Measurements from ENCODE around the gene FOXS1.
A peak's percentile ranks its signal among the peaks of the same experiment; 100 is the strongest.
"Not testable (repeated sequence)": the region's sequence is repeated elsewhere in the genome, so short reads cannot be mapped to it uniquely, and the experiment has no call there.

The FOXS1 gene

DNA sequence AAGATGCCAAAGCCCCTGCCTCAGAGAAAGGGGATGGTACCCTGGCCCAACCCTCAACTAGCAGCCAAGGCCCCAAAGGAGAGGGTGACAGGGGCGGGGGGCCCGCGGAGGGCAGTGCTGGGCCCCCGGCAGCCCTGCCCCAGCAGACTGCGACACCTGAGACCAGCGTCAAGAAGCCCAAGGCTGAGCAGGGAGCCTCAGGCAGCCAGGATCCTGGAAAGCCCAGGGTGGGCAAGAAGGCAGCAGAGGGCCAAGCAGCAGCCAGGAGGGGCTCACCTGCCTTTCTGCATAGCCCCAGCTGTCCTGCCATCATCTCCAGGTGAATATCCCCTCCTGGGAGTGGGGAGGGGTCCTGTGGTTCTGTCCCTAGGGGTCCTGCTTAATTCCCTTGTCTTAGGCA, 25.2 kb downstream of the FOXS1 start:
- no peak for DNase-seq

DNA sequence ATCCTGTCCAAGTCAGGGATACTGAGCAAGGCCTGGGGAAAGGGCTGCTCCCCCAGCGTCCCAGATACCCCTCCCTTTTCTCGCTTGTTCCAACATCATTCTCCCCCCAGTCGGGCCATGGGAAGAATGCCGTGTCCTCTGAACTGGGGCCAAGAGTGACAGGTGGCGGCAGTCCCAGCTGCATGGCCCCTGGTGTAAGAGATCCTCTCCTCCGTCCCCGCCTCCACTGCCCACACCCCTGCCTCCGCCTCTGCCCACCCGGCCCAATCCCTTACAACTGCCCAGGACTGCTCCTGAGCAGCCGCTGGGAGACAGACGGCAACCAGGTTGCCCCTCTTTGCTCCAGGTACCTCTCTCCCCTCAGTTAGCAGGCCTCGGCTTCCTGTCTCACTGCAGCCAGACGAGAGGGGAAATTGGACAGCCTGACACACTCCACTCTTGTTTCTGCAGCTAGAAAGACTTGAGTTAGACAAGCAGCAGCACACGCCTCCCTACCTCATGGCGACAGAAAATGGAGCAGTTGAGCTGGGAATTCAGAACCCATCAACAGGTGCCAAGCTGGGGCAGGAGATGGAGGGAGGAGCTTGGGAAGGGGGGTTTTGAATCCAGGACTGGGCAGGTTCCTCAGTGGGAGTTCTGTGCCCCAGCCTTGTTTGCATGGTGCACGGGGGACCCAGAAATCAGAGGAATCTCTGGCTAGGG, 26.2 kb downstream of the FOXS1 start, which contains the start of gene MYLK2:
Gene MYLK2, plus strand, starts transcription at position 274 of the 702 bp plus-strand sequence. Its CDS starts 225 bp downstream, at position 499.
- no peak for DNase-seq

GRCh38 chr20:31818376-31818908, 27.0 kb downstream of the FOXS1 start:
- no peak for DNase-seq

GRCh38 chr20:31817461-31817860, 27.9 kb downstream of the FOXS1 start:
- no peak for DNase-seq

- DNase-seq, result no peak
Observed at GRCh38 chr20:31816221-31816620, 29.2 kb downstream of the FOXS1 start.

DNA sequence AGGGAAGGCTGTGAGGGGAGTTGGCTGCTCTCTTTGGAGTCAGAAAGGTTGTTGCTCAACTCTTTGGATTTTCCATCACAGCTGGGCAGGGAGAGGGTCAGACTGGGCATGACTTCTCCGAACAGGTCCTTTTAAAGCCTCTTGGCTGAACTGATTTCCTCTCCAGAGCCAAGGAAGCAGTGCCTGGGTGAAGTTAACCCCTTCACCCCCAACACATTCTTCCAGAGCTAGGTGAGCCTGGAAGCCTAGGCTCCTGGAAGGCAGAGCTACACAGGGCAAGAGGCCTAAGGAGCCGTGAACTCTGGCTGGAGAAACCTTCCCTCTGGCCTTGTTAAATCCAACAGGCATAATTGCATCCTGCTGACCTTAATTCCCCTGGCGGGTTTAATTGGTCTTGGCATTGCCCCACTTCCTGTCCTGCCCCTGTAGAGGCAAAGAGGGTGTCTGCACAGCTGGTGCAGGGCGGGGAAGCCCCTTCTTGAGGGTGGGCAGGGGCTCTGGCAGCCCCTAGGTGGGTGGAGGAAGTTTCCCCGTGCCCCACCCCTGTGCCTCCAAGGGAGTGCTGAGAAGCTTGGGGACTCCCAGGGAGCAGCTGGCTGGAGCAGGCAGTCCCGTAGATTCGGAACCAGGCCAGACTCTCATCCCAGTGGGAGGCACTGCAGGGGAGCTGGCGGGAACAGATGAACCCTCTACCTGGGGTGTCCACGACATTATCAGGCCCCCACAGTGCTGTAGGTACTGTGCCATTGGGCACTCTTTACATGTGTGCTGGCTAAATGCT, 29.8 kb downstream of the FOXS1 start:
- peak in 2 of 14 donors; percentile 3 to 46 for DNase-seq

- DNase-seq, result not testable (repeated sequence)
Observed at GRCh38 chr20:31814142-31814541, 31.3 kb downstream of the FOXS1 start.

DNA sequence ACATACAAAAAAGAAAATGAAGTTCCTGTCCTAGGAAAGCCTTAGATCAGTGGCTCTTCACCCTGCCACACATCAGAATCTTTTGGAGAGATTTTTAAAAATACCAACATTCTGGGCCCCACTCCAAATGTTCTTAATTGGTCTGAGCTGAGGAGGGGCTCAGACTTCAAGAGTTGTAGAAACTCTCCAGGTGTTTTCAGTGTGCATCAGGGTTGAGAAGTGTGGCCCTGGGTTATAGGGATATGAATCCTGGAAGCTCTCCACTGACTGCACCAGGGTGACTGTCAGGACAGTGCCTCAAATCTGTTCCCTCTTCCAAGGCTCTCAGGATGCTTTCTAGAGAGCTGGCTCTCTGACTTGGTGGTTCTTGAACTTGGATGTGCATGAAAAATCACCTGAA, 31.8 kb downstream of the FOXS1 start:
- DNase-seq, result no peak

GRCh38 chr20:31811796-31812728, 33.3 kb downstream of the FOXS1 start:
- no peak for DNase-seq

DNA sequence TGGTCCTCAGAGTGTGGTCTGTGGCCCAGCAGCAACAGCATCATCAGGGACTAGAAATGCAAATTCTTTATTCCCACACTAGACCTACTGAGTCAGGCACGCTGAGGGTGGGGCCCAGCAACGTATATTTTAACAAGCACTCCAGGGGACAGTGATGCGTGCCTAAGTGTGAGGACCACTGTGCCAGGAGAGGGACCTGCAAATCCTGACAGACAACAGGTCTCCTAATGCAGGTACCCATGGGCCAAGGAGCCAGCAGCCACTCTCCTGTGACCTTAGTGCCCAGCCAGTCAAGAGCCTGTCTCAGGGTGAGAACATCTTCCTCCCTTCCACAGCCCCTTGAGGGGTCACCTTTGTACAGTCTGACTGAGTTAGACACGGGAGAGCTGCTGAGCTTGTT, 34.2 kb downstream of the FOXS1 start:
- DNase-seq, result no peak

DNA sequence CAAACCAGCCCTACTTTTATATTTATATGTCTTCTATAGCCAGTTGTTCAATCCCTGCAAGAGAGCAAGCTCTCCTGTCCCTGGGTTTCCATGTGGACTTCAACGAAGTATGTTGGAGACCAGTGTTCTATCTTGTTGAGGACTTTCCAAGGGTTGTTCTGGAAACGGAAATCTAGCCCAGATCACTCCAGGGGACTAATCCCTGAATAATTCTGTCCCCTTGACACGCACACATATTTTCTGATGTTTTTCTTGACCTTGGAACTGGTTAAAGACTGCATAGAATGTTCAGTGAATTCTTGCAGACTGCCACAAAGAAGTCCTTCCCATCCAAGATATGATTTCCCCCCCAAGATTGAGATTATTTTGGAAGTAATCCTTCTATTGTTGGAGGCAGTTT, 35.7 kb downstream of the FOXS1 start:
- no peak for DNase-seq

GRCh38 chr20:31808481-31808880, 36.9 kb downstream of the FOXS1 start:
- DNase-seq, result no peak

DNA sequence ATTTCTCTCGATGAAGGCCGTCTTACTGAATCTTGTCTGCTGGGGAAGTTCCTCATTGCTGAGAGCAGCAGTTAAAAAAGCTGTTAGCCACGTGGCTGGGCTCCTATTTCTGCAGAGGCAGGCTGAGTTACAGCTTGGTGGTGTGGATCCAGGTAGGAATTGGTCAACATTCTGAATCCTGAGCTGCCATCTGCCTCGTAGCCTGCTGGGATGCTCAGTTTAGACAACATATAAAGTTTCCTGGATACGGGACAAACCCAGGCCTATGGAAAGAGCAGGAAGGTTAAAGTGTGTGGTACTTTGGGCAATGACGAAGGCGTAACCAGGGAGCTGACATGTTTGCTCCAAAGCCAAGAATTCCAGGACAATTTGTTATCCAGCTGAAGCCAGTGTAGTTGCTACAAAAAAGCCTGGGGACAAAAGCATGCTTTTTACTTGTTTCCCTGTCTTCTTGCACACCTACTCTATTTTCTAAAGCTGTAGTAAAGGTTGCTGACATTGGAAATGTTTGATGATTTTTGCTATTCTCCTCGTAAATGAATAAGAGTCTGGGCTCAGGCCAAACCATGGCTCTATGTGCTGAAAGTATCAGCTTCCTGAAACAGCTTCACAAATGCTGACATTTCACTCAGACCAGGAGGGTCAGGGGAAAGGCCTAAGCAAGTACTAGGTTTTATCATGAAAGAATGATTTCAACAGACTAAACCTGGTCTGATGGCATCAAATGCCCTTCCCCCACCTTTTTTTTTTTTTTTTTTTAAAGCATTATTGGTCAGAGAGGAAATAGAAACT, 38.6 kb downstream of the FOXS1 start:
- no peak for DNase-seq

- no peak for DNase-seq
Observed at GRCh38 chr20:31803552-31804291, 41.7 kb downstream of the FOXS1 start.

DNA sequence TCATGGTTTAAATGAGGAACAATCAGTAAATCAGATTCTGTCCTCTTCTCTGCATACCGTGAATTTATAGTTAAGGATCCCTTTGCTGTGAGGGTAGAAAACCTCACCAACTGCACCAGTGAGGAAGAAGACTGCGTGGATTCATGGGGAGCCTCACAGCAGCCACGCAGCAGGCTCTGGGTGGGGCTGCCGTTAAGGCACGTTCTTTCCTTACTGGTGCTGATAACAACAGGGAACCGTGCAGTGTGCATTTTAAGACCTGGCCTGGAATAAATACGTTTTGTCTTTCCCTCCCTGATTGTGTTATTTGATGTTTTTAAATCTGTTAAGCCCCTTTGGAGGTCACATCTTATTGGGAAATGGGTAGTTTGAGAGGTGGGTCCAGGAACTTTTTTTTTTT, 43.9 kb downstream of the FOXS1 start:
- no peak for DNase-seq

GRCh38 chr20:31797364-31797763, 48.0 kb downstream of the FOXS1 start:
- DNase-seq, result no peak
